Measurements from ENCODE around the gene GPR26. TPM values are rescaled to one million over a fixed set of nuclear protein-coding genes. Genes with fewer than 3 reads are reported as not detected.

Gene GPR26
- total RNA-seq, 1 donor from 2014 or later: 0.14 TPM

- no peak for TF ChIP-seq CTCF (conservative IDR thresholded peaks at IDR 0.05)
- H3K9me3 Mint-ChIP-seq: no peaks in the 10 kb centered on the region
- peak overlapping the region; percentile 82 for H3K4me3 Mint-ChIP-seq
- no peak overlapping the region for H3K27ac Mint-ChIP-seq
- DNase-seq (ENCODE audit: extremely low spot score, unreplicated experiment): no peak
- no peaks in the 10 kb centered on the region for H3K4me1 Mint-ChIP-seq (ENCODE audit: unreplicated experiment)
- peaks cover 94% of the 10 kb centered on the region for H3K27me3 Mint-ChIP-seq
- no peaks in the 10 kb centered on the region for H3K36me3 Mint-ChIP-seq
These were observed 466 bp upstream of the GPR26 start for GRCh38 chr10:123665491-123666286.

GRCh38 chr10:123669886-123670285, 3.7 kb downstream of the GPR26 start:
- H3K4me1 Mint-ChIP-seq (ENCODE audit: unreplicated experiment): no peaks in the 10 kb centered on the region

GRCh38 chr10:123673198-123673597, 7.0 kb downstream of the GPR26 start:
- Mint-ChIP-seq H3K4me3 (no peak overlapping the region), H3K9me3 (no peaks in the 10 kb centered on the region), H3K27me3 (peaks cover 71% of the 10 kb centered on the region), H3K36me3 (no peaks in the 10 kb centered on the region), H3K27ac (no peak overlapping the region), H3K4me1 (ENCODE audit: unreplicated experiment) (no peaks in the 10 kb centered on the region)
- no peak for DNase-seq (ENCODE audit: extremely low spot score, unreplicated experiment)
- no peak for TF ChIP-seq CTCF (conservative IDR thresholded peaks at IDR 0.05)

More at GRCh38 chr10:123669886-123670285, 3.7 kb downstream of the GPR26 start:
- DNase-seq (ENCODE audit: extremely low spot score, unreplicated experiment): no peak
- Mint-ChIP-seq H3K9me3 (no peaks in the 10 kb centered on the region), H3K27ac (peak overlapping the region; percentile 26), H3K27me3 (peaks cover 80% of the 10 kb centered on the region), H3K4me3 (no peak overlapping the region), H3K36me3 (no peaks in the 10 kb centered on the region)
- TF ChIP-seq CTCF (conservative IDR thresholded peaks at IDR 0.05): no peak

- Mint-ChIP-seq H3K4me3 (no peak overlapping the region), H3K4me1 (ENCODE audit: unreplicated experiment) (no peaks in the 10 kb centered on the region), H3K36me3 (no peaks in the 10 kb centered on the region), H3K27me3 (peaks cover 59% of the 10 kb centered on the region), H3K27ac (no peak overlapping the region), H3K9me3 (no peaks in the 10 kb centered on the region)
- TF ChIP-seq CTCF (conservative IDR thresholded peaks at IDR 0.05): no peak
- DNase-seq (ENCODE audit: extremely low spot score, unreplicated experiment): no peak
These were observed 8.6 kb downstream of the GPR26 start for GRCh38 chr10:123674741-123675140.

- peaks cover 49% of the 10 kb centered on the region for H3K27me3 Mint-ChIP-seq
- no peaks in the 10 kb centered on the region for H3K9me3 Mint-ChIP-seq
- no peak overlapping the region for H3K27ac Mint-ChIP-seq
- no peak for DNase-seq (ENCODE audit: extremely low spot score, unreplicated experiment)
- H3K4me3 Mint-ChIP-seq: no peak overlapping the region
- no peaks in the 10 kb centered on the region for H3K36me3 Mint-ChIP-seq
- H3K4me1 Mint-ChIP-seq (ENCODE audit: unreplicated experiment): no peaks in the 10 kb centered on the region
- no peak for TF ChIP-seq CTCF (conservative IDR thresholded peaks at IDR 0.05)
These were observed 9.7 kb downstream of the GPR26 start for GRCh38 chr10:123675811-123676210.
